Prostate gland (tissue), 2 donors: ENCODE data around the gene ABCC2. TPM values are rescaled to one million over a fixed set of nuclear protein-coding genes. Genes with fewer than 3 reads are reported as not detected.
"Not testable (repeated sequence)": the region's sequence is repeated elsewhere in the genome, so short reads cannot be mapped to it uniquely, and the experiment has no call there.

ENCODE experiments used
- DNase-seq: peaks from one replicate; pipeline ENCODE4 v3.0.0-alpha.2; 2019; ENCODE audit warnings: low spot score
- H3K27ac ChIP-seq, 2 donors: fragments of 200-600 bp; sonication (generic); 2 replicates each; pipeline ENCODE4 v1.5.1; 2017 to 2019
- H3K27me3 ChIP-seq: fragments of 200-600 bp; sonication (generic); replicated peaks from 2 replicates; pipeline ENCODE4 v1.5.1; 2019; ENCODE audit not compliant: insufficient read depth
- H3K36me3 ChIP-seq, 2 donors: fragments of 200-600 bp; sonication (generic); 1 replicate in 1 of 2; 2 replicates in 1 of 2; pipeline versions ENCODE4 v1.5.1 to v1.8.1; 2017 to 2019
- H3K4me1 ChIP-seq: fragments of 200-600 bp; sonication (generic); replicated peaks from 2 replicates; pipeline ENCODE4 v1.5.1; 2019
- H3K4me3 ChIP-seq, 2 donors: fragments of 200-600 bp; sonication (generic); 2 replicates each; pipeline ENCODE4 v1.5.1; 2017 to 2019
- H3K9me3 ChIP-seq: fragments of 200-600 bp; sonication (generic); 2 replicates; pipeline ENCODE4 v1.5.1; 2017
- POLR2A ChIP-seq: fragments of 450-650 bp; IDR thresholded peaks from one replicate; pipeline ENCODE4 v1.6.1; 2016; ENCODE audit warnings: antibody characterized with exemption, mild to moderate bottlenecking
- POLR2AphosphoS5 ChIP-seq: sonication (generic); formaldehyde crosslinking; IDR thresholded peaks from one replicate; pipeline ENCODE4 v1.6.1; 2017; ENCODE audit warnings: antibody characterized with exemption
- WGBS: methylation state at CpG from one replicate; pipeline ENCODE4 v1.1.5; 2018; 5-methylcytosine and 5-hydroxymethylcytosine counted together
- intact Hi-C: fragments of 100-400 bp; cut with DNase I; formaldehyde crosslinking; loops from one replicate; pipeline ENCODE4 v1.14.2; 2022
- total RNA-seq, 2 donors: library from RNA; depleted of rRNA; stranded (reverse); fragments of >200 nt; gene quantifications; one replicate each; pipeline ENCODE4 v1.1.0, GENCODE V29; 2016
- TF ChIP-seq, protein P1 (sequence below), 4 experiments: fragments of 200-600 bp in 2 of 4; fragments of 450-650 bp in 2 of 4; sonication (generic) in 2 of 4; IDR thresholded peaks; 1 replicate in 3 of 4; 2 replicates in 1 of 4; pipeline ENCODE4 v1.5.1; 2016 to 2019; ENCODE audit warnings: antibody characterized with exemption in 4 of 4, mild to moderate bottlenecking in 2 of 4, moderate library complexity in 2 of 4

ABCC2 gene
- total RNA-seq, 2 donors from 2014 or later = 0.14 to 0.74 TPM

DNA sequence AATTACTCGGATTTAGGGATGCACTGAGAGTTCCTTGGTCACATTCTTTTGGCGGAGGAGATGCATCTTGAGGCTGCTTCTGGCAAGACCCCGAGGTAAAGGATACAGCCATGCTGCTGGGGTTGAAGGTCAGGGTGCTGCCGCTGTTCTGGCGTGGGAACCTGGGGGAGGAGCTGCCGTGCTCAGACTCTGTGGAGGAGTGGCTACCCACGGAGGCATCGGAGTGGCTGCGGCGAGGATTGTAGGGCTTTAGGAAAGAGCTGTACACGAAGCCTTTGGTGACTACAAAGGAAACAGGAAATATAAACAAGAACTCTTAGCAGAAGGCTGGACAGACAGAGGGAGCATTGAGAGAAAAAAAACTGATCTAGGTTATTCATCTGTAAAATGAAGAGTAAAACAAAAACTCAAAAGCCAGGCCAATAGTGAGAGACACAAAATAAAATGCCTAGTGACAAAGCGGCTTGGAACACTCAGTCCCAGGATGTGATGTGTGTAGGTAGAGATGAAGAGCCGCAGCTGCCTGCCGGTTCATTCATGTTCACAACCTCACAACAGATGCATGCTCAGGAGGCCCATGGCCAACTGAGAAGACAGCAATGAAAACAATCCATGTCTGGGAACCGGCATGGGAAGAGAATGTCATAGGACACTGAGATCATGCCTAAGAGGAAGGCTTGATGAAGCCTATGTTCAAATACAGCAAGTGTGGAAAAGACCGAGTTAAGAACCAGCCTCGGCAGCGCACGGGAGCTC lies 97.8 kb downstream of the ABCC2 start:
- intact Hi-C loops = no loop called here
- Histone ChIP-seq H3K9me3 (no peaks in the 10 kb centered on the region), H3K4me3 (no peak overlapping the region), H3K36me3 (peaks cover 0 to 3% of the 10 kb centered on the region in 2 donors), H3K4me1 (no peaks in the 10 kb centered on the region), H3K27ac (peak overlapping the region; percentile 15), H3K27me3 (no peaks in the 10 kb centered on the region)
- DNase-seq = no peak
- TF ChIP-seq POLR2A (no peak), POLR2AphosphoS5 (peak; percentile 7)
- TF ChIP-seq, protein P1, sequence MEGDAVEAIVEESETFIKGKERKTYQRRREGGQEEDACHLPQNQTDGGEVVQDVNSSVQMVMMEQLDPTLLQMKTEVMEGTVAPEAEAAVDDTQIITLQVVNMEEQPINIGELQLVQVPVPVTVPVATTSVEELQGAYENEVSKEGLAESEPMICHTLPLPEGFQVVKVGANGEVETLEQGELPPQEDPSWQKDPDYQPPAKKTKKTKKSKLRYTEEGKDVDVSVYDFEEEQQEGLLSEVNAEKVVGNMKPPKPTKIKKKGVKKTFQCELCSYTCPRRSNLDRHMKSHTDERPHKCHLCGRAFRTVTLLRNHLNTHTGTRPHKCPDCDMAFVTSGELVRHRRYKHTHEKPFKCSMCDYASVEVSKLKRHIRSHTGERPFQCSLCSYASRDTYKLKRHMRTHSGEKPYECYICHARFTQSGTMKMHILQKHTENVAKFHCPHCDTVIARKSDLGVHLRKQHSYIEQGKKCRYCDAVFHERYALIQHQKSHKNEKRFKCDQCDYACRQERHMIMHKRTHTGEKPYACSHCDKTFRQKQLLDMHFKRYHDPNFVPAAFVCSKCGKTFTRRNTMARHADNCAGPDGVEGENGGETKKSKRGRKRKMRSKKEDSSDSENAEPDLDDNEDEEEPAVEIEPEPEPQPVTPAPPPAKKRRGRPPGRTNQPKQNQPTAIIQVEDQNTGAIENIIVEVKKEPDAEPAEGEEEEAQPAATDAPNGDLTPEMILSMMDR (IDR thresholded peaks at IDR 0.05) = no peak
- WGBS = 65% methylated on average over 19 of the region's 19 CpGs

DNA sequence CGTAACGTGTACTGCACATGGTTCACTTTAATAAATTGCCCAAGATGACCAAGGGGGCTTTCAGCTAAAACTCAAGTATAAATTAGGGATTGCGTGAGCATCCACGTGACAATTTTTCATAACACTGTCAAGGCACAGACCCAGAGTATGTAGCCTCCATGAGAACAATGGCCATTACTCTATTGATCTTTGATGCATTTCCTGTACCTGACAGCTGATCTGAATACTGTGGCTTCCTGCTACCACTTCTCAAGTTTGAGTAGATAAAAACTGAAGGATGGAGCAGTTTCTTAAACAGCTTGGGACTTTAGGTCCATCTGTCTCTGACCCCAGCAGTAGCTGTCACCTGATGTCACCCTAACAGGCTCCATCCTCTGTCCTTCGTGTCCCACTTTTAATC lies 98.9 kb downstream of the ABCC2 start:
- H3K36me3 ChIP-seq = peaks cover 0 to 2% of the 10 kb centered on the region in 2 donors
- intact Hi-C loops = no loop called here
- WGBS = 94% methylated on average over 5 of the region's 5 CpGs

GRCh38 chr10:99883523-99883922 lies 101.1 kb downstream of the ABCC2 start:
- Histone ChIP-seq H3K27me3 (no peaks in the 10 kb centered on the region), H3K27ac (no peak overlapping the region), H3K4me1 (no peaks in the 10 kb centered on the region), H3K4me3 (no peak overlapping the region), H3K36me3 (no peaks in the 10 kb centered on the region), H3K9me3 (no peaks in the 10 kb centered on the region)
- 78% methylated on average over 2 of the region's 2 CpGs for WGBS
- TF ChIP-seq POLR2AphosphoS5 = no peak
- TF ChIP-seq, protein P1 (IDR thresholded peaks at IDR 0.05) = no peak
- intact Hi-C loops = no loop called here
- DNase-seq = no peak

More for the DNA sequence above, 98.9 kb downstream of the ABCC2 start:
- no peaks in the 10 kb centered on the region for H3K27me3 ChIP-seq
- H3K27ac ChIP-seq = peak overlapping the region in 1 of 2 donors; percentile 15
- H3K4me3 ChIP-seq = no peak overlapping the region
- no peaks in the 10 kb centered on the region for H3K9me3 ChIP-seq
- no peaks in the 10 kb centered on the region for H3K4me1 ChIP-seq
- TF ChIP-seq POLR2AphosphoS5 = no peak
- no peak for DNase-seq

DNA sequence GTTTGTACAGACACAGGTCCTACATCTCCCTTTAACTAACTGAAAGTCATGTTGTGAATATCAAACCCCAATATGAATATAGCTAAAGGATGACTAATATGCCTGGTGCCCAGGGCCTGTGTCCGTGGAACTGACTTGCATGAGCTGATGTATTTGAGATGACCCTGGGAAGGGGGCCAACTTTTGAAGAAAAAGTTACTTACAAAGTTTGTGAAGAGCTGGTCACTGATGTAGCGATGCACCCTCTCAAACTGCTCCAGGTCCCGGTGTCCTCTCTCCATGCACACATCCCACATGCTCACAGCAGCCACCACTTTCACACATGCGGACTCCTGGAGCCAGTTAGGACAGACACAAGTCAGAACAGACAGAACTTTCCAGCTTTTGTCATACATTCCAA lies 106.2 kb downstream of the ABCC2 start:
- 81% methylated on average over 4 of the region's 4 CpGs for WGBS
- no peak for DNase-seq
- Histone ChIP-seq H3K36me3 (no peaks in the 10 kb centered on the region), H3K4me3 (no peak overlapping the region), H3K4me1 (no peaks in the 10 kb centered on the region), H3K27me3 (no peaks in the 10 kb centered on the region), H3K27ac (no peak overlapping the region), H3K9me3 (no peaks in the 10 kb centered on the region)
- TF ChIP-seq POLR2AphosphoS5 (no peak), POLR2A (no peak)
- TF ChIP-seq, protein P1 (IDR thresholded peaks at IDR 0.05) = no peak
- intact Hi-C loops = no loop called here

DNA sequence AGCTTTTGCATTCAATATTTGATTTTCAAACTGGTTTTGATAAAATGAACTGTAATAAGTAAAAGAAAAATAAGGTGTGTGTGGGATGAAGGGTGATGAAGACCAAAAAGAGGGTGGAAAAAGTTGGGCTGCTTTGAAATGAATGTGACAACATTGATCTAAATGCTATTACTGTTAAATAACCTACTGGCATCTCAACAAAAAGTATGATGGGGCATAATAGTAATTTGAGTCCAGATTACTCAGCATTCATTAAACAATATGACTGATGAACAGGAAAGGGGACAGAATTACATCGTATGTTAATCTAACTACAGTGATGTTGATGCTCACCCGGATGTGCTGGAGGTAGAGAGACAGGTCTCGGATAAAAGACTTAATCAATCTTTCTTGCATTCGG lies 112.2 kb downstream of the ABCC2 start:
- intact Hi-C loops = no loop called here
- Histone ChIP-seq H3K27ac (no peak overlapping the region), H3K9me3 (no peaks in the 10 kb centered on the region), H3K4me1 (no peaks in the 10 kb centered on the region), H3K36me3 (no peaks in the 10 kb centered on the region), H3K27me3 (no peaks in the 10 kb centered on the region), H3K4me3 (no peak overlapping the region)
- no peak for DNase-seq
- 82% methylated on average over 4 of the region's 4 CpGs for WGBS
- TF ChIP-seq POLR2AphosphoS5 (no peak), POLR2A (no peak)
- TF ChIP-seq, protein P1 (IDR thresholded peaks at IDR 0.05) = no peak

DNA sequence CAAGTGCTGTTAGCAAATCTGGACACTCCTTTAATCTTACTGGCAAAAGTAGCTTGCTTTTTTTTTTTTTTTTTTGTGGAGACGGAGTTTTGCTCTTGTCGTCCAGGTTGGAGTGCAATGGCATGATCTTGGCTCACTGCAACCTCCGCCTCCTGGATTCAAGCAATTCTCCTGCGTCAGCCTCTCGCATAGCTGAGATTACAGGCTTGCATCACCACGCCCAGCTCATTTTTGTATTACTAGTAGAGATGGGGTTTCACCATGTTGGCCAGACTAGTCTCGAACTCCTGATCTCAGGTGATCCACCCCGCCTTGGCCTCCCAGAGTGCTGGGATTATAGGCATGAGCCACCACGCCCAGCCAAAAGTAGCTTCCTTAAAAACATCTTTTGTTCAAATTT lies 112.6 kb downstream of the ABCC2 start:
- H3K9me3 ChIP-seq, H3K4me3 ChIP-seq, DNase-seq, H3K27me3 ChIP-seq, H3K36me3 ChIP-seq, H3K27ac ChIP-seq, H3K4me1 ChIP-seq, intact Hi-C loops: not testable (repeated sequence)
- 87% methylated on average over 9 of the region's 9 CpGs for WGBS
